ENCODE data around the gene SLC25A22.

The SLC25A22 gene

DNA sequence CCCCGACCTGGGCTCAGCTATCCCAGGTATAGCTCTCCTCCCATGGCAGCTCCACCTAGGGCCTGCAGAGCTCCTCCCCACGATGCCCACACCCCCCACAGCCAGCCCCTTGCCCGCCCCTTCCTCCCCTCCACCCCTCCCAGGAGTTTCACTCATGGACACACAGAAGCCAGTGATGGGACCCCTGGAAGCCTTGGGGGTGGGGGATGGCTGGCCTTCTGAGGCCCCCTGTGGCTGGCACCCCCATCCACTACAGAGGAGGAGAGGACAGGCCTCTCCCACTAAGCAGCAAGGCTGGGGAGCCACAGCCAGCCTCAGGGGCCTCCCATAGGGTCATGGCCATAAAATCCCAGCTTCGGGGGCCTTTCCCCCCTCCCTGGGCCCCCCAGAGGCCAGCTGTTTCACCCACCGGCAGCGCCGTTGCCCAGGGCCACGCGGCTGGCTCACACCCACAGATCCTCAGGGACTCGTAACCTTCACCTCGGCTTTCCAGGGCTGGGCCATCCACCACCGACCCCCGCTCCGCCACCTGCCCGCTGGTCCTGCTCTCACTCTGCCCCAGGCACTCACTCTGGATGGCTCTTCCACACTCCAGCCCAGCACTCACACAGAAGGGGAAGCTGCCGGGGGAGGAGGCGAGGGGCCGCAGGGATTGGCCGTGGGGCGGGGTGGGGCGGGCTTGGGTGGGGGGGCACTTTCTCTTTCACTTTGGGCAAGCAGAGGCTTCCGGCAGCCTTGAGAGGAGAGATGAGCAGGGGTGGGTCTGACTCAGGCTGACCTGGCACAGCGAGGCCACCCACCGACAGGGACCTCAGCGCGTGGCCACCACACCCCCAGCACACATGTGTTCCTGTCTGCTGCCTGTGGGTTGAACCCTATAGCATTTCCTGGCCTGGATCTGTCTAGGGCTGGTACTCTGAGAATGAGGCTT, 2.2 kb downstream of the SLC25A22 start:
- peak; percentile 81 for DNase-seq
- in situ Hi-C loops (cut with HindIII; ENCODE audit: low pct_ligation_motif_present, low pct_unique_long_range_greater_than_20kb, low sequenced_read_pairs): no loop called here

DNA sequence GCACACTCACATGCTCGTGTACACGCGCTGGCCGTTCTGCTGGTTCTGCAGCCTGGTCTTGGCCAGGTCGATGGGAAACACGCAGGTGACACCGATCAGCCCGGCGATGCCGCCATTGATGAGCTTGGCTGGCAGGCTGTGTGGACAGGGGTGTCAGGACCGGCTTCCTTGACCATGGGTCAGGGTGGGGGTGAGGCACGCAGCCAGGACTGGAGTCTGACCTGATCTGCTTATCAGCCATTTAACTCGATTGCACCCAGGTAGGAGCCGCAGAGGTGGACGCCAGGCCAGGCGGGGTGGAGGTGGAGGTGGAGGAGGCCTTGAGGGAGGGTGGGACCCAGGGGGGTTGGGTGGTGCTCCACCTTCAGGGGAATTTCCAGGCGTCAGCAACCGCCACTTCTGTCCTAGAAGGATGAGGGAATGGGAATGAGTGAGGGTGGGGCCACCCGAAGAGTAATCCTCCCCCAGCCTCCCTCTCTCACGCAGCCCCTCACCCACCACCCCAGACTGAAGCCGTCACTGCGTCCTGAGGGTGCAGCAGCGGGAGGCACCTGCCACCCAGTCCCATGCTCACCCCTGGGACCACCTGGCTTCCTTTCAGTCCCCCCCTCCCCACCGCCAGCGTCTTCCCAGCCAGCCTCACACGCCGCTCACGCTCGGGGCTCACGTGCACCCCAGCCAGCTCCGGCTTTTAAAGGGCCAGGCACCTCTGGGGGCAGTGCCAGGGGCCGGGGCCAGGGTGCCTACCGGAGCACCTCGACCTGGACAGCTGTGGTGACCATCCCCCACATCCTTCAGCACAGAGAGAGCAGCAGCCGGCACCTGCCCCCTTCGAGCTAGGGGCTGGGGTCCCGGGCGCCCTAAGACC, 3.1 kb downstream of the SLC25A22 start:
- no peak for DNase-seq
- in situ Hi-C loops (cut with HindIII; ENCODE audit: low pct_ligation_motif_present, low pct_unique_long_range_greater_than_20kb, low sequenced_read_pairs): no loop called here

- no peak for DNase-seq
- in situ Hi-C loops (cut with HindIII; ENCODE audit: low pct_ligation_motif_present, low pct_unique_long_range_greater_than_20kb, low sequenced_read_pairs): no loop called here
Observed at GRCh38 chr11:794013-794765, 3.9 kb downstream of the SLC25A22 start.

- in situ Hi-C loops (cut with HindIII; ENCODE audit: low pct_ligation_motif_present, low pct_unique_long_range_greater_than_20kb, low sequenced_read_pairs): no loop called here
- no peak for DNase-seq
Observed at GRCh38 chr11:793556-793955, 4.5 kb downstream of the SLC25A22 start.

GRCh38 chr11:792873-793272, 5.2 kb downstream of the SLC25A22 start:
- in situ Hi-C loops (cut with HindIII; ENCODE audit: low pct_ligation_motif_present, low pct_unique_long_range_greater_than_20kb, low sequenced_read_pairs): no loop called here
- DNase-seq: no peak

GRCh38 chr11:792535-792821, 5.6 kb downstream of the SLC25A22 start:
- no peak for DNase-seq
- in situ Hi-C loops (cut with HindIII; ENCODE audit: low pct_ligation_motif_present, low pct_unique_long_range_greater_than_20kb, low sequenced_read_pairs): no loop called here

GRCh38 chr11:791658-792534, 6.2 kb downstream of the SLC25A22 start:
- in situ Hi-C loops (cut with HindIII; ENCODE audit: low pct_ligation_motif_present, low pct_unique_long_range_greater_than_20kb, low sequenced_read_pairs): no loop called here
- no peak for DNase-seq

GRCh38 chr11:790721-791564, 7.1 kb downstream of the SLC25A22 start:
- no peak for DNase-seq
- in situ Hi-C loops (cut with HindIII; ENCODE audit: low pct_ligation_motif_present, low pct_unique_long_range_greater_than_20kb, low sequenced_read_pairs): no loop called here

DNA sequence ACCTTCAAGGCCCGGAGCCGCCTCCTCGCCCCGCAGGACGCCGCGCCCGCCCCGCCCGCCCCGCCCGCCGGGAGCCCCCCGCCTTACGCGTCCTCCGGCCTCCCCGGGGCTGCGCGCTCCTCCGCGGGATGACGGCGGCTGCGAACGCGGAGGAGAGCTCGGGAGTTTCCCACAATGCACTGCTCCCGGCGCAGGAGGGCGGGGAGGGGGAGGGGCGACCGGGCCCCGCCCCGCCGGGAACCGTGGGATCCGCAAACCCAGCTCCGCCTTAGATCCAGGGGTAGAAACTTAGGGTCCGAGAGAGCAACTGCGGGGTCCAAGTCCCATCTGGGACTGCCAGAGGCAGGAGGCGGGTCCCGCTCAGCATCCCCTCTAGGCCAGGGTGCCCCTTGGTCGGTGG, 8.1 kb downstream of the SLC25A22 start, which contains the start of gene CEND1:
TSS of gene CEND1 (minus strand) at position 148 of the 400 bp plus-strand sequence. CDS start 1,514 bp downstream, outside the sequence.
- peak; percentile 40 for DNase-seq
- in situ Hi-C loops (cut with HindIII; ENCODE audit: low pct_ligation_motif_present, low pct_unique_long_range_greater_than_20kb, low sequenced_read_pairs): no loop called here

- no peak for DNase-seq
- in situ Hi-C loops (cut with HindIII; ENCODE audit: low pct_ligation_motif_present, low pct_unique_long_range_greater_than_20kb, low sequenced_read_pairs): no loop called here
Observed at GRCh38 chr11:788953-789940, 8.8 kb downstream of the SLC25A22 start.

DNA sequence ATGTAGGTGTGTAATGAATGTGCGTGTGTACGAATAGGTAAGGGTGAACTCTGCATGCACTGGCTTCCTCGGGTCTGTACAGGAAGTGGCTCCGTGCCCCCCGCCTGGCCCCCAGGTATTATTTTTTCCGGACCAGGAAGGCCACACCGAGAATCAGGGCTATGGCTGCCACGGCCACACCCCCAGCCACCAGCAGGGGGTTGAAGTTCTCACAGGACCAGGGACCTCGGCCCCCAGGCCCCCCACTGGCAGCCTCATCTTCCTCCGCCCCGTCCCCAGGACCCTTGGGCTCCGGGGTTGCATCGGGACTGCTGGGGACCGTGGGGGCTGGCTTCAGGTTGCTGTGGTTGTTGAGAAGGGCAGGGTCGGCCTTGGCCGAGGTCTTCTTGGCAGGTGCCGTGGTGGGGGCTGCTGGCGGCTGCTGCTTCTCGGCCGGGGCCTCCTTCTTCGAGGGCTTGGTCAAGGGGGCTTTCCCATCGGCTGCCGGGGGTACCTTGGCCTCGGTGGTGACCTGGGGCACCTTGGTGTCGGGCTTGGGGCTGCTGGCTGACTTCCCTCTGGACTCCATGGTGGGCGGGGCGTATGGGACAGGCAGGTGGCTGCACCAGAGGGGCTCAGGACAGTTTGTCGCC, 10.0 kb downstream of the SLC25A22 start:
- no peak for DNase-seq
- in situ Hi-C loops (cut with HindIII; ENCODE audit: low pct_ligation_motif_present, low pct_unique_long_range_greater_than_20kb, low sequenced_read_pairs): no loop called here

DNA sequence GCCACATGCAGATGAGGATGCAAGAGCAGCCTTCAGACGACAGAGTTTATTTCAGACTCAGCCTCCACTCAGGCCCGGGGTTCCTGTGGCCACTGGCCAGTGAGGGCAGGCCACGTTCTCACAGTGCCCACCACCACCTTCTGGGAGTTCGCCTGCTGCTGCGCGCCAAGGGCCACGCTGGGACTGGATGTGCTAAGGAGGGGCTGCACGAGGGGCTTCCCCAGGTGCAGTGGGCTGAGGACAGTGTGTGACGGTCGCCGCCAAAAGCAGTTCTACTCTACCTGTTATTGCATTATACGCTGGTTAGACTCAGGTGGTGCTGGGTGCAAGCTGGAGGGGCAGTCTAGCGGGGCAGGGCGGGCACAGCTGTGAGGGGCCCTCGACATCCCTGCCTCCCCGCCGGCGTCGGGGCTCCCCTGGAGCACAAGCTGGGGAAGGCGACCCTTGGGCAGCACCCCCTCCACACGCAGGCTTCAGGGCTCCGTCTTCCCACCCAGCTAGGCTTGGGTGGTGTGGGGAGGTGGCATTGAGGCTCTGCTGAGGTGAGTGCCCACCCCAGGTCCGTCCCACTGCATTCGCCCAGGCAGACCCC, 10.9 kb downstream of the SLC25A22 start:
- in situ Hi-C loops (cut with HindIII; ENCODE audit: low pct_ligation_motif_present, low pct_unique_long_range_greater_than_20kb, low sequenced_read_pairs): no loop called here
- no peak for DNase-seq

DNA sequence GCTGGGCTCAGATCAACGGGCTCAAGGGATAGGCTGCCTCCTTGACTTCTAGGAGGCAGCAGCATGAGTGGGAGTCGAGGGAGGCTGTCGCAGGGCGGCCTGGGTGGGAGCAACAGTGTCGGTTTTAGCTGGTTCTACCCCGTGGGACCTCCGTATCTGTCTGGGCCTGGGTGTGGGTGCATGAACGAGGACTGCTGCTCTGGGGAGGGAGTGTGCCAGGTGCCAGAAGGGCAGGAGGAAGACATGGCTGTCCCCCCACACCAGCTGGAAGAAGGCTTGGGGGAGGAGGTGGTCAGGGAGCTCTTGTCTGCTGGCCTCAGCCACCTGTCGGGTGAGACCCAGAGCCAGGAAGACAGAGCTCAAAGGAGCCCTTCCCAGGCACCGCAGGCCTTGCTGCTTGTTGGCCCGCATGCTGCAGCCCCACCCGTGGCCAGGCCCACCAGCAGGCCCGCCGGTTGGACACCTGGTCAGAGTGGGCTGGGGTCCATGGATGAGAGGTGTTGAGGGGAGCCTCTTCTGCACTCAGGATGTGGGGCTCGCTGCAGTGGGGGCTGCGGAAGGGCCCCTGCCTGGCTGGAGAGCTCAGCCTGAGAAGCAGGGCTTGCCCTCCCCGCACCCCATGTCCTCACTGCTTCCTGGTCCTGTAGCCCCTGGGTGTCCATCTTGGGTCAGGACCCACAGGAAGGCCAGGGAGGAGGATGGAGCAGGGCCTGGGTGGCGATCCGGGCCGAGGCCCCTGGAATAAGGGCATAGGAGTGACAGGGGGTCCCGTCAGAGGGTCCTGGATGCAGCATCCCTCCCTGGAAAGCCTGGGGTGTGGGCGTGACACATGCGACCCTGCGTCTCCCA, 11.6 kb downstream of the SLC25A22 start:
- in situ Hi-C loops (cut with HindIII; ENCODE audit: low pct_ligation_motif_present, low pct_unique_long_range_greater_than_20kb, low sequenced_read_pairs): no loop called here

GRCh38 chr11:783581-784015, 14.5 kb downstream of the SLC25A22 start:
- DNase-seq: no peak
- in situ Hi-C loops (cut with HindIII; ENCODE audit: low pct_ligation_motif_present, low pct_unique_long_range_greater_than_20kb, low sequenced_read_pairs): no loop called here

More for the DNA sequence above, 11.6 kb downstream of the SLC25A22 start:
- no peak for DNase-seq

Measured in ACHN (cell line).